Sciatic nerve (tissue), 2 donors: ENCODE results near the gene FAP. TPM values are rescaled to one million over a fixed set of nuclear protein-coding genes. Genes with fewer than 3 reads are reported as not detected.

Source experiments
- ATAC-seq: fragments of 200-7000 bp; cut with Tn5 transposase; one replicate; pipeline ENCODE4 v1.9.1; 2020; ENCODE audit warnings: mild to moderate bottlenecking, moderate library complexity
- DNase-seq: peaks from one replicate; pipeline ENCODE4 v3.0.0-alpha.2; 2020; ENCODE audit warnings: low spot score
- intact Hi-C: fragments of 100-400 bp; cut with DNase I; formaldehyde crosslinking; loops from one replicate; pipeline ENCODE4 v1.14.2; 2022
- total RNA-seq: library from RNA; stranded (reverse); fragmentation: NEBNext Ultra II Directional; extraction: Animal tissue kit (Norgen Biotek cat#: 25700); gene quantifications from one replicate; pipeline ENCODE4 v1.2.1, GENCODE V29; 2021
- donor health status: DM: no; HTN: no; CAD: no.
- donor health status: DM: no; HTN: no; CAD: no.

Gene FAP, protein sequence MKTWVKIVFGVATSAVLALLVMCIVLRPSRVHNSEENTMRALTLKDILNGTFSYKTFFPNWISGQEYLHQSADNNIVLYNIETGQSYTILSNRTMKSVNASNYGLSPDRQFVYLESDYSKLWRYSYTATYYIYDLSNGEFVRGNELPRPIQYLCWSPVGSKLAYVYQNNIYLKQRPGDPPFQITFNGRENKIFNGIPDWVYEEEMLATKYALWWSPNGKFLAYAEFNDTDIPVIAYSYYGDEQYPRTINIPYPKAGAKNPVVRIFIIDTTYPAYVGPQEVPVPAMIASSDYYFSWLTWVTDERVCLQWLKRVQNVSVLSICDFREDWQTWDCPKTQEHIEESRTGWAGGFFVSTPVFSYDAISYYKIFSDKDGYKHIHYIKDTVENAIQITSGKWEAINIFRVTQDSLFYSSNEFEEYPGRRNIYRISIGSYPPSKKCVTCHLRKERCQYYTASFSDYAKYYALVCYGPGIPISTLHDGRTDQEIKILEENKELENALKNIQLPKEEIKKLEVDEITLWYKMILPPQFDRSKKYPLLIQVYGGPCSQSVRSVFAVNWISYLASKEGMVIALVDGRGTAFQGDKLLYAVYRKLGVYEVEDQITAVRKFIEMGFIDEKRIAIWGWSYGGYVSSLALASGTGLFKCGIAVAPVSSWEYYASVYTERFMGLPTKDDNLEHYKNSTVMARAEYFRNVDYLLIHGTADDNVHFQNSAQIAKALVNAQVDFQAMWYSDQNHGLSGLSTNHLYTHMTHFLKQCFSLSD
- 10.4 TPM for total RNA-seq

DNA sequence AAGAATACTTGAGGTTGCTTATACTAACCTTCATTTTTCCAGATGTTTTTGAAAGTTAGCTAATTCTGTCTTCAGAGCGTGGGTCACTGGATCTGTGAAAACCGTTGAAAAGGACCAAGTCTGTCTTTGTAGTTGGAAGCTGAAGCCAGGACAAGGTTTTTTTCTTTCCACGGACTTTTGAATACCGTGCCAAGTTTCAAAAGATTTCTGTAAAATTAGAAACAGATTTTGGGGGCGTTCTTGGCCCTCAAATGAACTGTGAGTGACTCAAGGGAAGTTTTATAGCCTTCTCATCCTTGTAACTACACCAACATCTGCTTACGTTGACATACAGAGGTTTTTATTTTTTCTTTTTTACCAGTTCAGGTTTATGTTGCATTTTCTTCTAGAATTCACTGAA lies at the start of gene FAP:
Gene FAP, minus strand, starts transcription at position 152 of the 400 bp plus-strand sequence. Its CDS starts 118 bp downstream, at position 34.
- ATAC-seq (peak; percentile 88), DNase-seq (no peak)
- intact Hi-C loops: no loop called here

DNA sequence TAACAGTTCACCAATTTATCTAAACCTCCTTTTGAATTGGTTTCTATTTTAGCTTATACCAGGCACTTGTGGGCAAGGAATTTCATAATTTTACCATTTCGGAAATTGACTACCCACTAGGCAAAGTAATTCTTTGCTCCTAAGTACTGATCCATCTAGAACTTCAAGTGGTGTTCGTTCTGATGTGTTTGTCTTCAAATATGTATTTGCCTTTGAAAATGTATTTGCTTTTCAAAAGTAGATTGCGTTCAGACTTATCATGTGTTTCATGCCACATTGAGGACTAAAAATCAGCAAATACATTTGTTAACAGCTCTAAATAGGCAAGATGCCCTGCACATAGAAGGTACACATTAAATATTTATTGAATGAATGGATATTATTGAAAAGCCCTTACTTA lies 48.5 kb upstream of the FAP start:
- ATAC-seq (no peak), DNase-seq (no peak)
- intact Hi-C loops: no loop called here

DNA sequence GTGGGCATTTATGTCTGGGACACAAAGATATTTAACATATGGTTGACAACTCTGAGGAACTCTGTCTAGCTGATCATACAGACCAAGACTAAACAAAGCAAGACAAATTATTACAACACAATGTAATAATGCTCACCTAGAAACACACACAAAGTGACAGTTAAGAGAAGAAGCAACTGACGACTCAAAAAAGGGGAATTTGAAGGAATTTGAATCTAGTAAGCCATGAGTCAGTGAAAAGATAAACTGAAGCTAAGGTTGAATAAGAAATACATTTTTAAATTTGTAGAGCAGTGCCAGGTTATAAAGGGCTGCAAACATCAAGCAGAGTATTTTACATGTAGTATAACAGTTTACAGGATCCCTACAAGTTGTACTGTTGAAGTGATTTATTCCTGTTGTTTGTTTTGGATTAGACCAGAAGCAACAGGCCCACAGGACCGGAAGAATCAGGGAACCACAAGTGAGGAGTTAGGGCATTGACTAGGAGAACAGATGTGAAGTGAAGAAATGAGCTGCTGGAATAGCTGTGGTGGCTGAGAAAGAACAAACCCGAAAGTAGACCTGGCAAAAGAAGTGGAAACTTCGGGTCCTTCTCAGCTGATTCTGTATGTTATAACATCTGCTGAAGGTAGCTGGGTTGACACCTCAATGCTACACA lies 39.6 kb upstream of the FAP start:
- DNase-seq (no peak), ATAC-seq (no peak)
- intact Hi-C loops: no loop called here

DNA sequence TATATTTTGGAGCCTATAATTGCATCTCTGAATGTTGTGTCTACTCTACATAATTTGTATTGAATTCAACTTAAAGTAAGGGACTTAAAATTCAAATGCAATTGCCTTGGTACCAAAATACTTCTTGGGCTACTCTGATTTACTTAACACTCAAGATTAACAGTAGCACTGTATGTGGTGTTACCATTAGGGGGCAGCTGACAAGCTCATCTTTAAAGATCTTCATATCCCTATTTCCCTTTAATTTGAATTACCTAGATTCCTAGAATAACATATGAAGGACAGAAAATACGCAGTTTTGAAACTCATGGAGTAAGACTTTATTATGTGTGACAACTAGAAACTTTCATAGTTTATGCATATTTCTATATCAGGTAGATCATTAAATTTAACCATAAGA lies 37.4 kb upstream of the FAP start:
- no peak for DNase-seq
- ATAC-seq: no peak

DNA sequence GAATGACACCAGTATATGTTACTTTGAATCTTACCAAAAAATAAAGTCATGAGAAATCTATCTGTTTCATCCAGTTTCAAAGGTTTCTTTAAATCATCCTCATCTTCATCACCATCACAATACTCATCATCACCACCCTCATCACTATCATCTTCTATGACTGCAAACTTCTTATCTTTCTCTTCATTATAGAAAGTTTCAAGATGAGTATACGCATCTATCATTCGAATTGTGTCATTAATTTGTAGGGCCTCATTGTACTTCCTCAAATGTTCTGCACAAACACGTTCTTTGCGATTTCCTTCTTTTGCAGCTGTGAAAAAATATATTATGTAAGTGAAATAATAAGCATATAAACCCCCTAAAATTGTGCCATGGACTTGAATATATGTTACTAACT lies 34.1 kb upstream of the FAP start:
- ATAC-seq (no peak), DNase-seq (no peak)
- intact Hi-C loops: no loop called here

More for the DNA sequence above, 37.4 kb upstream of the FAP start:
- intact Hi-C loops: no loop called here

DNA sequence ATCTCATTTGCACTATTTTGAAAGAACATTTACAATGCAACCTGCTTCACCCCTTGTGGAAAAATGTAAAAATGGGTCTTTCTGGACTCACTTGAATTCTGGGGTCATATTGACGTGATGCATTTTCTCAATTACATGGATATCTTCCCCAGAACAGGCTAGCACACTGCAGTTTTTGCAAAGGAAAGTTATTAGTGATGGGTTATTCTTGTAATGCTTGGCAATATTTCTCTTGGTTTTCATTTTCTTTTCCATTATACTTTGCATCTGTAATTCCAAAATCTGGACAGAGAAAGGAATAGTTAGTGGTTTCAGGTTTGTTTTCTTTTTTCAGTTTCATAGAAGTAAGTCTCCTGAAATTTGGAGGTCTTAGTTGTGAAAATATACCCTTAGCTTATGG lies 24.8 kb upstream of the FAP start:
- no peak for DNase-seq
- intact Hi-C loops: no loop called here
- ATAC-seq: no peak

DNA sequence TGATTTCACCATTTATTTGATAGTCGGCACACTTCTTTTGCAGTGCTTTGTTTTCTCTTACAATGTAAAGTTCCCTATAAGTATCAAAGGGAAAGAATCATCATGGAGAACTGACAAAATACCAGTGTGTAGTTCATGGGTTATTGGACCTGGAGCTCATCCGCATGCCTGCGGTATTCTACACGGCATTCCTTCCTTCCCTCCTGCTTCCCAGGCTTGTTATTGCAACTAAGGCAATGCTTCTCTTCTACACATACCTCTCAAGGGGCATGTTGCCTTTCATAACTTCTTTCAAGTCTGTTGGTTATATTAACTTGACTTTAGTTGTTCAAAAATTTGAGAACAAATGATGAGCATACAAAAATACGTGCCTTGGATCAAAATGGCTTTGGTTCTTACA lies 24.3 kb upstream of the FAP start:
- ATAC-seq (no peak), DNase-seq (no peak)
- intact Hi-C loops: no loop called here

DNA sequence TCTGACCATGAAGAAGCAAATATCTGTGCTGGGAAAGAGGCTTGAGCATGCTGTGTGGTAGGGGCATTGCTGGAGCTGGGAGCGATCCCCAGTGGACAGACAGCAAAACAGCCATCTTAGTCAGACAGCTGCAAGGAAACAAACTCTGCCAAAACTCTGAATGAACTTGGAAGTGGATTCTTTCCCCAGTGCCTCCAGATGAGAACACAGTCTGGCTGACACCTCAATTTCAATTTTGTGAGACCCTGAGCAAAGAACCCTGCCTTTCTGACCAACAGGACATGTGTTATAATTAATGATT lies 23.2 kb upstream of the FAP start:
- ATAC-seq: peak; percentile 64
- no peak for DNase-seq
- intact Hi-C loops: no loop called here

DNA sequence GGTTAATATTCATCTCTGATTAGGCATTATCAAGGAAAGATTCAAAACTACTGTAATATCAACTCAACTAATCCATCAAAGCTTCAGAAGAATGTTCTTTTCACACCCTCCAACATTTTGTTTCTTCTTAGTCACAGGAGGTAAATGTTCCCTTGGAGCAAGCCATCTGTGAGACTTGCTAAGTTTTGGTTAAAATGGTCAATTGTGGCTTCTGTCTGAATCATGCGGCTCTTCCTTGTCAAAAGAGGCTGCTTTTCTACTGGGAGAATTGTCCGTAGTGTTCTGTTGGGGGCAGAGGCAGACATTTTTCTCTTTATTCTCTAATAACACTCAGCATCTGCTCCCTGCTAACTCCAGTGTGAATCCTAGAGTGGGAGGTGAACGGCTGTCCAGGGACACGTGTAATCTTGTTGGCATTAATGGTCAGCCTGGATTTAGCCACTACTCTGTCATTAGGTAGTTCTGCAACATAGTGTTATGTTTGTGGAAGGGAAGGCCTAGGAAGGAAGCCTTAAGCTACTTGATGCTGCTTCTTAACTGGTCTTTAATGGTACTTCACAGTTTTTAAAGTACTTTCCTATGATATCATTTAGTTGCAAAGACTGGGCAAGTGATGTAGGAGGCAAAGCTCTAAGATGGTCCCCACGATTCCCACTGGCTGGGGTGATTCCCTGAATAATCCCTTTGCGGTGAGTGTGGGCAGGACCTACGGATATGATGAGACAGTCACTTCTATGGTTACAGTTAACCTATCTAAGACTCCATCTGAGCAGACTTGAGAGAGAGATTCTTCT lies 22.6 kb upstream of the FAP start:
- ATAC-seq (peak; percentile 11), DNase-seq (no peak)
- intact Hi-C loops: no loop called here

DNA sequence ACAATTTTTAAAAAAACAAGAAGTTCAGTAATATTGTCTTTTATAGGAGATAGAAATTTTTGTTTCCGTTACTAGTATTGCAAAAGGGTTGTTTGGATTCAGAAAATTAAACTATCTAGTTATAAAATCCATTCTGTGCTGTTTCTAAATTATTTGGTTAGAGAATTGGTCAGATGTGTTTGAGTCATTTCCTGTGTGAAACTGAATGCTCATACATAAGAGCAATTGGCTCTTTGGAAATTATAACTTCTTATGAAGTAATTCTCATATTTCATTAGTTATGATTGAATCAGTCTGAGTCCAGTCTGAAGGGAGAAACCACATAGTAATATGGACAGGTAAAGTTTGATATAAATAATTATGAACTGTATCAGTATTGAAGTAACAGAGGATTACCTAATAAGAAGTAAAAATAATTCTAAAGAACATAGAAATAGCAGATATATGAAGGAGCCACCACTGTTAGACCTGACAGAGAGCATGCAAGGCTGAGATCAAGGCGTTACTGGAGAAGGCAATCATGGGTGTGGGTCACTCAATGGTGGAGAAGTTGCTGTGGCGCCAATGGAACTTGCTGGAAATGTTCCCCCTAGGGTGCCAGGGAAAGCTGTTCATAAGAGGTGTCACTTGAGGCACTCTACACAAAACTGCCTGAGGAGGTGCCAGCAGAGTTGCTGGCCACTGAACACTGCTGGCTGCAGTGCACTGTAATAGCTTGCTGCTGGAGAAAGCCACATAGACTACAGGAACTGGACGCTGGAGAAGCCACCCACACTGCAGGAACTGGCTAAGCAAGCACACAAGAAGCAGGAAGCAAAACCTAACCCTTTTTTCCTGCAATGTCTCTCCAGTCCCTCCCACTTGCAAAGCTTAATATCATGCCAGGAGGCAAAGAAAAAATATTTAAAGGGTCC lies 18.0 kb upstream of the FAP start:
- intact Hi-C loops: no loop called here
- DNase-seq (peak; percentile 65), ATAC-seq (peak; percentile 80)

DNA sequence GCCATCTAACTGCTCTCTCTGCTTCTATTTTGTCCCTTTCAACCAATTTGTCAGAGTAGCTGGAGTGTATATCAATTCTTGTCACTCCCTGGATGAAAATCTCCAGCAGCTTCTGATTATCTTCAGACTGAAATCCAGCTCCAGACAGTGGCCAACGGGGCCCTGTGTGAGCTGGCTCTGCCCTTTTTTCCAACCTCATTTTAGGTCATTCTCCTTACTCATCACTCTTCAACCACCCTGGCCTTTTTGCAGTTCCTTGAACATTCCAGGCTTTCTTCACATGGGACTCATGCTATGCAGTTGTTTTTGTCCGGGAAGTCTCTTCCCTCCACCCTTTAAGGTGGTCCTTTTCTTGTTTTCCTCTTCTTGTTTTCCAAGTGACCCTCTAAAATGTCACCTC lies 15.4 kb upstream of the FAP start:
- DNase-seq (no peak), ATAC-seq (no peak)
- intact Hi-C loops: no loop called here

DNA sequence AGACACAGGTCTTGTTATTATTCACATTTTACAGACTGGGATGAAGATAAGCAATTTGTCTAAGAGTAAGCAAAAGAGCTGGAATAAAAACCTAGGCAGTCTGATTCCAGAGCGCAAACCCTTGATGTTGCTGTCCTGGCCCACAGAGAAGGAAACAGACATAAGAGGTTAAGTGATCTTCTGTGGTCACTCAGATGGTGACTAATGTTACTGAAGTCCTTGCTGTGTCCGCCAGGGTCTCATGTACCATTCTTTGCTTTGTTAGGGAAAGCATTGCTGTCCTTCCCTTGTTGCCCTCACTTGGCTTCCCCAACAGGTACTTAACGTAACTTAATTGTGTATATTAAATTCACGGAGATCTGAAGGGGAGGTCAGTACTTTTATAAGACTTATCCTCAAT lies 14.9 kb upstream of the FAP start:
- intact Hi-C loops: no loop called here
- DNase-seq (no peak), ATAC-seq (no peak)

DNA sequence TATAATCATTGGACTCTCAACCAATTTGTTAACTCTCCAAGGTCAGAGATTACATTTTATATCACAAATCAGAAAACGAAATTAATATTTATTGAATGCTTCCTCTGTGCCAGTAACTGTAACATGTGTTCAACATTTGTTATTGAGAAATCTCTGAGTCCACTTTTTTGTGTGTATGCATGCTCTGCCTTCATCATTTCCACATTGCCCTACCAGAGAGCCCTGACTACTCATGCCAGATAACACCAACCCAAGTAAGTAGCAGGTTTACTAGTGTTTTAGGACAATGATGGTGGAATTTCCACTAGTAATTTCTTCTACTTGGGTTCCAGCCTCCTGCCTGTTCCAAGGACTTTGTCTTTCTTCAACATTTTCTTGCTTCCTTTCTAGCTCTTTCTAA lies 14.2 kb upstream of the FAP start:
- intact Hi-C loops: no loop called here
- ATAC-seq (no peak), DNase-seq (no peak)

DNA sequence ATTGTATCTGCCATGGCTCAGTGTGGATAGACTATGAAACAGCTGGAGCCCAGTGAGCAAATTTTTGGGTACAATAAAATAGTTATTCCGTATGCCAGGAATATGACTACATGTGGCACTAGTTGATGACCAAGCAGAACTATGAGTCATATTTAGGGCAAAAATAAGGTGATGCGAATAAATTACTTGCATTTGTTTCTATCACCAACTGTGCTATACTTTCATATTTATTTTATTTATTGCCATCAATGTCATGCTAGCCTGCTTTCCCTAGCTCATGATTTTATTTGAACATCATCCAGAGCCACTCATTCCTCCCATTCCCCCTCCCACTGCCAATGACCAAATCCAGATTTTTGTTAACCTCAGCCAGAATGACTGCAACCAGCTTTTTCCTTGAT lies 13.3 kb upstream of the FAP start:
- no peak for DNase-seq
- ATAC-seq: no peak
- intact Hi-C loops: no loop called here

DNA sequence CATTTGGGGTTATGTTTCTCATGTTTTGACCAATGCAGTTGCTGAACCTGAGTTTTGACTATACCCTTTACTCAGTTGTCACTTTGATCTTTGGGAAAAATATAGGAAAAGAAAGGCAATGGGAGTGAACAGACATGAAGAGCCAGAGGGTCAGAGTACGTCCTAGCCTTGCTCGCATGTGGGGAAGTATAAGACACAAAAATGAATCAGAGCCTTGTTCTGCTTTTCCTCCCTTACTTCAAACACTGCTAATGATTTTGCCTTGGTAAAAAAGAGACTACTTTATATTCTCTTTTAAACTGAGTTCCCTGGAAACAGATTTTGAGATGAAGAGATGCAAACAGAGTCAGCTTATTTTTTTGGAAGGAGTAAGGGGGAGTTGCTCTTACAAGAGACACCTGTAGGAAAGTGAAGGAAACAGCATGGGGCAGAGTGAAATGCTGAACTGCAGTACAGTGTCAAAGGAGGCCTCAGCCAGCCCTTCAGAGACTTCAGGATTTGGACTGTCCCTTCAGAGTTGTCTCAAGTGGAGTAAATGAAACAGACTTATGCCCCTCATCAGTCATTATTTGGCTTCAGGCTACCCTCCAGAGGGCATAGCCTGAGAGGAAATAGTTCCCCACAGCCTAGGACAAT lies 11.1 kb upstream of the FAP start:
- ATAC-seq: no peak
- intact Hi-C loops: no loop called here
- DNase-seq: no peak

DNA sequence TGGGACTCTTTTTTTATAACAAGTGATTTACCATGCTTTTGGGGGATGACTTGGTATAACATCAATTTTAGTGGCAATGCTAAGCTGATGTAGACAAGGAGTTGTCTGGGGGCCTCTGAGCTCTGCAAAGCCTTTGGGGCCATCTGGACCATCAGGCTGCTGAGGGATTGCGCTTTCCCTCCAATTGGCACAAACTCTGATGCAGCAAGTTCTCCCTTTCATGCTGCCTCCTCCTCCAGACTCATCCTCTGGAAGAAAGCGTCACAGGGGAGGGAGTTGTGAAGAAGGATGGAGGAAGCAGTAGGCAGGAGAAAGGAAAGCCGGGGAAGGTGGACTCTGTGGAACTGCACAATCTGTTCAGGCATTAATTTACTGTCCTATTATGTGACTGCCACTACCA lies 10.2 kb upstream of the FAP start:
- DNase-seq (no peak), ATAC-seq (no peak)
- intact Hi-C loops: no loop called here

DNA sequence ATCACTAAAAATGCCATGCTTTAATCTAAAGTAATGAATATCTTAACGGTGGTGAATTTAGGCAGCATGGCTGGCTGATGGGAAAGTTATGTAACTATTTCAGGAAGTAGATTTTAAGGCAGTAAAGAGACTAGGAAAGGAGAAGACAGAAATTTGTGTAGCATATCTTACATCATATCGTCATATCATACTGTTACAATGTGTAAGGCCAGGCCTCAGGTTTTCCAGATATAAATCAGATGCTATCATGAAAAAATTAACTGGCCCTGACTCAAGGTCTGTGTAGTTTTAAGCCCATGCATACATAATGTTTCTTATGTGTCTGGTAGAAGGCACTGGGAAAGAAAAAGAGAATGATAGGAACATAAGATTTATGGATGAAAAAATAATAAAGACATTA lies 8.9 kb upstream of the FAP start:
- DNase-seq (no peak), ATAC-seq (no peak)
- intact Hi-C loops: no loop called here

DNA sequence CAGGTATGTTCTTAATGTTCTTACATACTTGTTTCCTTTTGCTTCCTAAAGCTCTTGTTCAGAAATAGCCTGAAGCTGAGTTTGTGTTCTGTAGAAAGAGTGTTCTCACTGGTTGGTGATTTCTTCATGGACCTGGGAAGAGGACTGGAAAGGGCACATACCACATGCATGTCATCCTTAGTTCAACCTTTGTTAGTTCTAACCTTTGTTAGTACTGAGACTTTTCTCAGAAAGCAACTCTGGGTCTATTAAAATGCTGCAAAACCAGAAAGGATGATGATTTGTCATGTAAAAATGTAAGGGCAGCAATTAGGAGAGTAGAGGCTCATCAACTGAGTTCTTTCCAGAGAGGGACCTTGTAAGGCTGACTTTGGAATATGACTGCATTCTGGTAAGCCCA lies 2.5 kb upstream of the FAP start:
- DNase-seq (no peak), ATAC-seq (no peak)
- intact Hi-C loops: no loop called here
